GM12865 (cell line): Measurements from ENCODE around the gene HTR1D.
"Not testable (repeated sequence)": the region's sequence is repeated elsewhere in the genome, so short reads cannot be mapped to it uniquely, and the experiment has no call there.

Source experiments
- DNase-seq: peaks from one replicate; pipeline ENCODE4 v3.0.0; 2010; ENCODE audit warnings: low read depth
- H3K4me3 ChIP-seq: 2 replicates; pipeline ENCODE4 v1.5.1; 2011; ENCODE audit warnings: mild to moderate bottlenecking, low read depth, low read length, control low read depth
- CTCF ChIP-seq: IDR thresholded peaks from 2 replicates; pipeline ENCODE4 v1.5.1; 2011; ENCODE audit warnings: low read length, control low read depth, low read depth, inconsistent platforms; ENCODE audit not compliant: insufficient read depth; ENCODE audit errors: missing control alignments

HTR1D gene

GRCh38 chr1:23217421-23218115, at the start of gene HTR1D:
TSS of gene HTR1D (minus strand) at chr1:23217502. CDS start at chr1:23194219, 23,283 bp downstream.
- no peak for TF ChIP-seq CTCF
- peak within 1 kb of the TSS; percentile 27; the same call in 1 of the 2 replicates for H3K4me3 ChIP-seq
- DNase-seq = no peak

GRCh38 chr1:23263380-23263887, 46.1 kb upstream of the HTR1D start:
- no peak for TF ChIP-seq CTCF
- no peak overlapping the region for H3K4me3 ChIP-seq
- DNase-seq = no peak

GRCh38 chr1:23258082-23258481, 40.8 kb upstream of the HTR1D start:
- not testable (repeated sequence) for DNase-seq, H3K4me3 ChIP-seq

- not testable (repeated sequence) for DNase-seq, H3K4me3 ChIP-seq
These were observed 40.1 kb upstream of the HTR1D start for GRCh38 chr1:23257371-23257770.

GRCh38 chr1:23254584-23254983, 37.3 kb upstream of the HTR1D start:
- no peak for TF ChIP-seq CTCF
- no peak for DNase-seq
- no peak overlapping the region for H3K4me3 ChIP-seq

GRCh38 chr1:23251812-23252211, 34.5 kb upstream of the HTR1D start:
- no peak for TF ChIP-seq CTCF
- peak; percentile 13 for DNase-seq

GRCh38 chr1:23249787-23250454, 32.6 kb upstream of the HTR1D start:
- H3K4me3 ChIP-seq = no peak overlapping the region
- TF ChIP-seq CTCF = no peak
- no peak for DNase-seq

More at GRCh38 chr1:23251812-23252211, 34.5 kb upstream of the HTR1D start:
- no peak overlapping the region for H3K4me3 ChIP-seq

- DNase-seq = no peak
- no peak for TF ChIP-seq CTCF
- no peak overlapping the region for H3K4me3 ChIP-seq
These were observed 30.0 kb upstream of the HTR1D start for GRCh38 chr1:23247276-23247675.
